ENCODE data around the gene PGRMC2.

PGRMC2 gene, protein sequence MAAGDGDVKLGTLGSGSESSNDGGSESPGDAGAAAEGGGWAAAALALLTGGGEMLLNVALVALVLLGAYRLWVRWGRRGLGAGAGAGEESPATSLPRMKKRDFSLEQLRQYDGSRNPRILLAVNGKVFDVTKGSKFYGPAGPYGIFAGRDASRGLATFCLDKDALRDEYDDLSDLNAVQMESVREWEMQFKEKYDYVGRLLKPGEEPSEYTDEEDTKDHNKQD

DNA sequence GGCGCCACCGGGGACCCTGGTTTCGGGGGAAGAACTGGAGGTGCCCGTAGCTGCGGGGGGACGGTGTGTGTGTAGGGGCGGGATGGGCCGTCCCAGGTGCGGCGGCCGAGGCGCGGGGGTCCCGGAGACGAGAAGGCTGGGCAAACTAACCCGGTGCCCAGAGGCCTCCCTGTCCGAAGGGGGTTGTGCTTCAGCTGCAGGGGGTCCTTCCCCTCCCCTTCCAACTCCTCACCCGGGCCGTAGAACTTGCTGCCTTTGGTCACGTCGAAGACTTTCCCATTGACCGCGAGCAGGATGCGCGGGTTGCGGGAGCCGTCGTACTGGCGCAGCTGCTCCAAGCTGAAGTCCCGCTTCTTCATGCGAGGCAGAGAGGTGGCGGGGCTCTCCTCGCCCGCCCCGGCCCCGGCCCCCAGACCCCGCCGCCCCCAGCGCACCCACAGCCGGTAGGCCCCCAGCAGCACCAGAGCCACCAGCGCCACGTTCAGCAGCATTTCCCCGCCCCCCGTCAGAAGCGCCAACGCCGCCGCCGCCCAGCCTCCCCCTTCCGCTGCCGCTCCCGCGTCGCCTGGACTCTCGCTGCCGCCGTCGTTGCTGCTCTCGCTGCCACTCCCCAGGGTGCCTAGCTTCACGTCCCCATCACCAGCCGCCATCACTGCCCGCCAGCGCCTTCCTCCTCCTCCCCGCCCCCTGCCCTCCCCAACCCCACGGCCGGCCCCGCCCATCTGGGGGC lies at the start of gene PGRMC2:
Gene PGRMC2, minus strand, starts transcription at position 673 of the 730 bp plus-strand sequence. Its CDS starts 23 bp downstream, at position 650.
- no peak for DNase-seq (ENCODE audit: low read depth in 2 of 2)

GRCh38 chr4:128335541-128335940 lies 47.9 kb upstream of the PGRMC2 start:
- DNase-seq (ENCODE audit: low read depth in 2 of 2) = no peak

GRCh38 chr4:128334256-128334655 lies 46.6 kb upstream of the PGRMC2 start:
- DNase-seq (ENCODE audit: low read depth in 2 of 2) = no peak

GRCh38 chr4:128333309-128334018 lies 45.9 kb upstream of the PGRMC2 start:
- DNase-seq (ENCODE audit: low read depth in 2 of 2) = no peak

DNA sequence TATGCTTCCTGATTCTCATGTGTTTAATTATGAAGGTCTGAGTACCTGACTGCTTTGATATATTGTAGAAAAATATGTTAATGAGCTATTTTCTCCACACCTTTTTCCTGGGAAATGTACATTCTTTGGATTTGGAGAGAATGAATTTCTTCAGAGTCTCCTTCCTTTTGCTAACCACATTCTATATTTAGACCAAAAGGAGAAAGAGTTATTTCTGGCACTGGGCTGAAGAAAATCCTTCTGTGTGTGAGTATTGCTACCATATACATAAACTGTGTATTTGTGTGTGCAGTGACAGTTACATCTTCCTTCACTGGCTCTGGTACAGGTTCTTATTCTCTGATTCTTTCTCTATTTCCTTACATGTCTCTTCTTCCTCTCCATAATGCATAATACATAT lies 44.5 kb upstream of the PGRMC2 start:
- no peak for DNase-seq (ENCODE audit: low read depth in 2 of 2)

DNA sequence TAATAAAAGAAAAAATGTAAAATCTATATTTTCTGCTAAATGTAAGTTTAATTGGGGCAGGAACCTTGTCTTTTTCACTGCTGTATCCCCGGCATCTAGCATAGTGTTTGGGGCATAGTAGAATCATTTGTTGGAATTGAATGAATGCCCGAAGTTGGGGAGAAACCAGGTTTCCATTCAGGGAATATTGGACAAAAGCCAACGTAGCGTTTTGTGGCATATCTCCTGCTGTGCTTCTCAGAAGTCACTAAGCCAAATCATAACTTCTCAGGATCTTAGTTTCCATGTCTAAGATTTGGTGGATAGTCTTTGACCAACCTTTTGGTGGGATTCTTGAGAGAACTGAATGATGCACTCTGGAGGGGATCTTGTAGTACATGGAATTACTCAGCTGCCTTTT lies 42.0 kb upstream of the PGRMC2 start:
- no peak for DNase-seq (ENCODE audit: low read depth in 2 of 2)

DNA sequence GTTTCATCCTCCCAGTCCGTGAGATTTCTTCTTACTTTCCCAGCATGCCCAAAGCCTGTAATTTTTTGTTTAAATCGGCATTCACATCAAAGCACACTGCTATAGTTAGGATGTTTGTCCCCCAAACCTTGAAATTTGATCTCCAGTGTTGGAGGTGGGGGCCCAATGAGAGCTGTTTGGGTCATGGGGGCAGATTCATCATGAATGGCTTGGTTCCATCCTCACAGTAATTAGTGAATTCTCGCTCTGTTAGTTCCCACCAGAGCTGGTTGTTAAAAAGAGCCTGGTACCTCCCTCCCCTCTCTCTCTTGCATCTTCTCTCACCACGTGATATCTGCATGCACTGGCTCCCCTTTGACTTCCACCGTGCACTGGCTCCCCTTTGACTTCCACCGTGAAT lies 40.5 kb upstream of the PGRMC2 start:
- DNase-seq (ENCODE audit: low read depth in 2 of 2) = no peak

- DNase-seq (ENCODE audit: low read depth in 2 of 2) = no peak
Observed at GRCh38 chr4:128323401-128323800, 35.8 kb upstream of the PGRMC2 start.

DNA sequence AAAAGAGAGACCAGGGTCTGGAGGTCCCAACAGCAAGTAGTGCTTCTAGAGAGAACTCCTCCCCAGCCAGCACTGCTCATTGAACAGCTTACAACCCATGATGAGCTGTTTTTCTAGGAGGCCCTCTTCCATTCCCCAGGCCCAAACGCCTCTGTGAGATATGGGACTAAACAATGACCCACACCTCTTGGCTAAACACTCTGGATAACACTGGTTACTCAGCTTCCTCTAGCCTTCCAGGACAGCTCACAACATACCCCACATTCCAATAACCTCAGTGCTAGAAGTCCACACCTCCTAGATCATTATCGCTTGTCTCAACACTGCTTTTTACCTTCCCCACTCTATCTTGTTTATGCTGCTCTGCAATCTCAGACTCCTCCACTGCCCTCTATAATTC lies 35.4 kb upstream of the PGRMC2 start:
- no peak for DNase-seq (ENCODE audit: low read depth in 2 of 2)

GRCh38 chr4:128322311-128322710 lies 34.7 kb upstream of the PGRMC2 start:
- DNase-seq (ENCODE audit: low read depth in 2 of 2) = no peak

DNA sequence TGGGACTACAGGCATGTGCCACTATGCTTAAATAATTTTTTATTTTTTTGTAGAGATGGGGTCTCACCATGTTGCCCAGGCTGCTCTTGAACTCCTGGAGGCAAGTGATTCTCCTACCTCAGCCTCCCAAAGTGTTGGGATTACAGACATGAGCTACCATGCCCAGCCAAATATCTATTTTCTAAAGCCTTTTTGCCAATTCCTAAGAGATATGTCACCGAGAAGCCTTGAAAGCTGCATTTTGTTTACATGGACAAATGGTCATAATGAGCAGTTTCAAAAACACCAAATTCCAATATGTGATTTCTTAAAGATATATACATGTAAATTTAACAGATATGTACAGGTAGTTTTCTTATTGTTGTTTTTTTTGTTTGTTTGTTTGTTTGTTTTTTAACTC lies 33.0 kb upstream of the PGRMC2 start:
- no peak for DNase-seq (ENCODE audit: low read depth in 2 of 2)

DNA sequence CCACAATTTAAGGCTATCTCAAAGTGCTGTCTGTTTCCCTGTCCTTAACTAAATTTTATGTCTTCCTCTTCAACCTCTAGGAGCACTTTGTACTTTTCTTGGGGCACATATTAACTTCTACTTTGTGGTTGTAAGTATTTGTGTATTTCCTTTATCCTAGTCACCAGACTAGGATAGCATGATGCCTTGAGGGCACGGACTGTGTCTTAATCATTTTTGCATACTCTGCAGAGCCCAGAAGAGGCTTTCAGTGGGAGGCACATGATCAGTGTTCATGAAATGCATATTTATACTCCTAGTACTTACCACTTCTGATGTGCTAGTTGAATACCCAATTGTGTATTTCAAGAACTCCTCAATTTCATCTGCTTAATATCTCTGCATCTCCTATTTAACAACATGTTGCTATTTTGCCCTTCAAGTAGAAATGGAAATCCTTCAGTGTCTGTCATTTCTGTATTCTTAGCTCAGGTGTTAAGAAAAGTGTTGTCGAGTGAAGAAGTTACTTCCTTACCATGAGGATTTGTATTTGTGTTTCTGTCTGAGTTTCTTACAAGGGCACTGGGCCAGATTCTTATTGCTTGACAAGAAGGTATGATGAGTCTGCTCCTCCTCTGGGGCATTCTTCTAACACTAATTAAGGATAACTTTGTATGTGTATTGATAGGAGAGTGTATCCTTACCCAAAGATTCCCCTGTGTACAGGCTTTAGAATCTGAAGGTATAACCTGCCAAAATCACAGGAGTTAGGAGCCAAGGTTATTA lies 28.3 kb upstream of the PGRMC2 start:
- DNase-seq (ENCODE audit: low read depth in 2 of 2) = no peak

GRCh38 chr4:128311659-128312403 lies 24.2 kb upstream of the PGRMC2 start:
- DNase-seq (ENCODE audit: low read depth in 2 of 2) = no peak

- no peak for DNase-seq (ENCODE audit: low read depth in 2 of 2)
Observed at GRCh38 chr4:128310266-128310697, 22.7 kb upstream of the PGRMC2 start.

GRCh38 chr4:128309585-128309984 lies 22.0 kb upstream of the PGRMC2 start:
- no peak for DNase-seq (ENCODE audit: low read depth in 2 of 2)

DNA sequence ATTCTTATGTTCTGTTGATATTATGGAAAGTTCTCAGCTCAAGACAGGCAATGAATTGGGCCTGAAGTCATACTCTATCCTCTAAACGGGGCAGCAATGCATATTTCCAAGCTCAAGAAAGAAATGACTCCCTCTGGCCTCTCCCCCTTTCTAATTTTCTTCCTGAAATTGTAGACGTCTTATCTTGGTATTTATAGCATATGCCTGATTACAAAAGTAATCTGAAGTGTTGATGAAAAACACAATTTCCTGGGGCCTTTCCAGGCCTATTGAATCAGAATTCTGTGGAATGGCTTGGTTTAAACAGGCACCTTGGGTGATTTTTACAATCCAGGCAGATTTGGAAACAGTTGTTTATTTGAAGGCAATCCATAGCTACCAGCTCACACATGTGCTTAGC lies 21.4 kb upstream of the PGRMC2 start:
- no peak for DNase-seq (ENCODE audit: low read depth in 2 of 2)

- no peak for DNase-seq (ENCODE audit: low read depth in 2 of 2)
Observed at GRCh38 chr4:128307123-128307571, 19.5 kb upstream of the PGRMC2 start.

- no peak for DNase-seq (ENCODE audit: low read depth in 2 of 2)
Observed at GRCh38 chr4:128305942-128306341, 18.3 kb upstream of the PGRMC2 start.

- no peak for DNase-seq (ENCODE audit: low read depth in 2 of 2)
Observed at GRCh38 chr4:128303986-128304385, 16.4 kb upstream of the PGRMC2 start.

DNA sequence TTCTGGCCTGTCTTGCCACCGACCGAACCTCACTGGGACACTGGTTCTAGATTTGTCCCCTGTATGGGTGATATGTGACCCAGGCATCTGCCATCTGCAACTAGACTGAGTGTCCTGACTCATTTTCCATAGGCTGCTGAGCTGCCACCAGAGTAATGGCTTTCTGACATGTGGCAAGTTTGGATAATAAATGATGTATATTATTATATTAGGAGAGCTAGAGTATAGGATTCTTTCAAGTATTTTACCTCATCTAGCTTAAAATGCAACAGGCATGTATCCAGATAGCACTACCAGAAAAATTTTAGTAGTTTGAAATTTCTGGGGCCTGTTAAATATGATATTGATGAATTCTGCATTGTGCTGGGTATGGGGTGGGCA lies 15.8 kb upstream of the PGRMC2 start:
- no peak for DNase-seq (ENCODE audit: low read depth in 2 of 2)

DNA sequence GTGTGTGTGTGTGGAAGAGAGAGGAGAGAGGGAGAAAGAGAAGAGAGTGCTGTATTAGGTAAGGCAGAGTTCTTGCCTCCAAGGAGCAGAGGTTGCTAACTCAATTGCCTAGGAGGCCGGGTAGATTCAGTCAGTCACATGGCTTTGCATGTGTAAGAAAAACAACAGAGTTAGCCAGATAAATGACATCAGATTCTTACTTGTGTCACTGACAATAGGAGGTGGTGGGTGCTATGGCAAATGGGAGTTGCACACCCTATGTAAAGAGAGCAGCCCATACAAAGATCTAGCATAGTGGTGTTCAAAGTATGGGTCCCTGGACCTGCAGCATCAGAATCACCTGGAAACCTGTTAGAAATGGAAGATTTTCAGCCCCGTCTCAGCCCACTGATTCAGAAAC lies 14.4 kb upstream of the PGRMC2 start:
- DNase-seq (ENCODE audit: low read depth in 2 of 2) = no peak

Measured in stimulated activated CD8-positive, alpha-beta memory T cell treated with anti-CD3 and anti-CD28 coated beads, Interleukin-2, amount 100 ng/mL, for 1 hour (primary cell).